Epithelial cell of esophagus (primary cell): ENCODE results near the gene UCHL1.

Experiments
- DNase-seq: peaks from one replicate; pipeline ENCODE4 v3.0.0; 2010; ENCODE audit warnings: low read depth
- H3K4me3 ChIP-seq: 2 replicates; pipeline ENCODE4 v1.5.1; 2011; ENCODE audit warnings: mild to moderate bottlenecking, low read length, control low read depth
- CTCF ChIP-seq: IDR thresholded peaks from 2 replicates; pipeline ENCODE4 v1.5.1; 2011; ENCODE audit warnings: low read depth, mild to moderate bottlenecking, low read length, control low read depth, inconsistent platforms; ENCODE audit not compliant: insufficient read depth; ENCODE audit errors: missing control alignments

Gene UCHL1

DNA sequence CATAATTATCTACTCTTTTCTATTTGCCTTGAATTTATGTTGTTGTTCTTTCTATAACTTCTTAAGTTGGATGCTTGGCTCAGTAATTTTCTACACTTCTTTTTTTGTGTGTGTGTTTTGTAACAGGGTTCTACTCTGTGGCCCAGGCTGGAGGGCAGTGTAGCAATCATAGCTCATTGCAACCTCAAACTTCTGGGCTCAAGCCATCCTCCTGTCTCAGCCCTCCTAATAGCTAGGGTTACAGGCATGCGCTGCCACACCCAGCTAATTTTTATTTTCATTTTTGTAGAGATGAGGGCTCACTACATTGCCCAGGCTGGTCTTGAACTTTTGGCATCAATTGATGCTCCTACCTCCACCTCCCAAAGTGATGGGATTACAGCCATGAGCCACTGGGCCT lies 20.7 kb upstream of the UCHL1 start:
- H3K4me3 ChIP-seq = no peak overlapping the region
- TF ChIP-seq CTCF = no peak
- no peak for DNase-seq

GRCh38 chr4:41236508-41236907 lies 20.2 kb upstream of the UCHL1 start:
- no peak for DNase-seq
- H3K4me3 ChIP-seq = no peak overlapping the region
- no peak for TF ChIP-seq CTCF

GRCh38 chr4:41241919-41242318 lies 14.8 kb upstream of the UCHL1 start:
- no peak for TF ChIP-seq CTCF
- H3K4me3 ChIP-seq = no peak overlapping the region
- DNase-seq = peak; percentile 49

GRCh38 chr4:41245983-41246382 lies 10.7 kb upstream of the UCHL1 start:
- no peak for DNase-seq
- TF ChIP-seq CTCF = no peak
- H3K4me3 ChIP-seq = no peak overlapping the region

DNA sequence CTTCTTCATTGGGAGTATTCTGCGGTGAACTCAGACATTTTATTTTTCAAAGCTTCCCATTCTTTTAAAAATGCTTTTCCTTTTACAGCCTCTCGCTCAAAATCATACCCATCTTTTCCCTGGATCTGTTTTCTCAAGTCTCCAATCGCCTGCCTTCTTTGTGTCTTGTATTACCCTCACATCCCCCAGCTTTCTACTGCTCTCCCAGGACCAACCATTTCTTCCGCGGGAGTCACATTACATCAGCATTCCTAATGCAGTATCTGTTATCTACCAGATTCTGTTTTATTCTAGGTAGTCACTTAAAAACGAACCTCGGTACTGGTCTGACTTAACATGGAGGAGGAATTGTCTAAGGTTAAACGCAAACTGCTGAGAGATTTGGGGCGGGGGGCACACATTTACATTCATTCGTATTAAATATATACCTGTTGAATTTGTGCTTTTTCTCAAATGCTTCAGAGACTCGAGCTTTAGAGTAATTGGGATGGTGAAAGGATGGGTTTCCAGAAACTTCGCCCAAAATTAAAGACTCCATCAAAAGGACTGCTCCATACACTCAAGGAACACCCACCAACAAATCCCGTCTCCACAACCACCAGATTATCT lies 493 bp upstream of the UCHL1 start:
- H3K4me3 ChIP-seq = no peak overlapping the region
- TF ChIP-seq CTCF = no peak
- no peak for DNase-seq

GRCh38 chr4:41257257-41257901 lies 651 bp downstream of the UCHL1 start:
- H3K4me3 ChIP-seq = peak overlapping the region; percentile 13
- DNase-seq = peak; percentile 38
- TF ChIP-seq CTCF = no peak

GRCh38 chr4:41257906-41258305 lies 1.2 kb downstream of the UCHL1 start:
- no peak for TF ChIP-seq CTCF
- DNase-seq = no peak
- no peak overlapping the region for H3K4me3 ChIP-seq
